Thyroid gland (tissue), 4 donors: ENCODE measurements around the gene EGF. TPM values are rescaled to one million over a fixed set of nuclear protein-coding genes. Genes with fewer than 3 reads are reported as not detected.

Experiments used
- DNase-seq, 2 donors: peaks; one replicate each; pipeline ENCODE4 v3.0.0-alpha.2; 2019
- H3K27ac ChIP-seq, 3 donors: fragments of 200-600 bp; sonication (generic); 1 replicate in 2 of 3; 2 replicates in 1 of 3; pipeline ENCODE4 v1.5.1; 2016 to 2019; ENCODE audit warnings: mild to moderate bottlenecking in 1 of 3, moderate library complexity in 1 of 3
- H3K27me3 ChIP-seq: fragments of 200-600 bp; sonication (generic); one replicate; pipeline ENCODE4 v1.5.1; 2019
- H3K36me3 ChIP-seq, 2 donors: fragments of 200-600 bp; sonication (generic); one replicate each; pipeline ENCODE4 v1.5.1; 2016 to 2019
- H3K4me1 ChIP-seq, 2 donors: fragments of 200-600 bp; sonication (generic); one replicate each; pipeline ENCODE4 v1.5.1; 2017 to 2019
- H3K4me3 ChIP-seq, 3 donors: fragments of 200-600 bp; sonication (generic); replicated peaks in 1 of 3; 1 replicate in 2 of 3; 2 replicates in 1 of 3; pipeline ENCODE4 v1.5.1; 2016; ENCODE audit warnings: mild to moderate bottlenecking in 1 of 3
- H3K9me3 ChIP-seq: fragments of 200-600 bp; sonication (generic); one replicate; pipeline ENCODE4 v1.5.1; 2017
- POLR2A ChIP-seq, 2 donors: fragments of 450-650 bp; IDR thresholded peaks; one replicate each; pipeline ENCODE4 v1.6.1; 2017; ENCODE audit warnings: antibody characterized with exemption in 2 of 2, mild to moderate bottlenecking in 2 of 2, moderate library complexity in 1 of 2
- WGBS, 2 donors: methylation state at CpG; one replicate each; pipeline ENCODE4 v1.1.5; 2017; 5-methylcytosine and 5-hydroxymethylcytosine counted together
- intact Hi-C: fragments of 100-400 bp; cut with DNase I; formaldehyde crosslinking; loops from one replicate; pipeline ENCODE4 v1.15.1; 2023
- total RNA-seq, 4 donors: library from RNA; depleted of rRNA; stranded (reverse); fragments of >200 nt; gene quantifications; one replicate each; pipeline ENCODE4 v1.2.3, GENCODE V29; 2016
- TF ChIP-seq, protein P1 (sequence below), 6 experiments: fragments of 200-600 bp in 3 of 6; fragments of 450-650 bp in 3 of 6; sonication (generic) in 3 of 6; IDR thresholded peaks; one replicate each; pipeline ENCODE4 v1.5.1; 2016 to 2019; ENCODE audit warnings: antibody characterized with exemption in 6 of 6, mild to moderate bottlenecking in 2 of 6, inconsistent platforms in 1 of 6, moderate library complexity in 1 of 6

Gene EGF
- total RNA-seq, 4 donors from 2014 or later, result 3.1 to 9.4 (median 7.9) TPM

- no peak overlapping the region for H3K4me3 ChIP-seq
- 80 to 91% methylated on average over 3 of the region's 3 CpGs for WGBS, 2 donors
- no peaks in the 10 kb centered on the region for H3K9me3 ChIP-seq
- intact Hi-C loops, result loop anchor here (2.0 kb wide), 1 partner anchor 516 kb away; no protein-coding TSS in a partner anchor
- no peaks in the 10 kb centered on the region for H3K27me3 ChIP-seq
- TF ChIP-seq, protein P1, sequence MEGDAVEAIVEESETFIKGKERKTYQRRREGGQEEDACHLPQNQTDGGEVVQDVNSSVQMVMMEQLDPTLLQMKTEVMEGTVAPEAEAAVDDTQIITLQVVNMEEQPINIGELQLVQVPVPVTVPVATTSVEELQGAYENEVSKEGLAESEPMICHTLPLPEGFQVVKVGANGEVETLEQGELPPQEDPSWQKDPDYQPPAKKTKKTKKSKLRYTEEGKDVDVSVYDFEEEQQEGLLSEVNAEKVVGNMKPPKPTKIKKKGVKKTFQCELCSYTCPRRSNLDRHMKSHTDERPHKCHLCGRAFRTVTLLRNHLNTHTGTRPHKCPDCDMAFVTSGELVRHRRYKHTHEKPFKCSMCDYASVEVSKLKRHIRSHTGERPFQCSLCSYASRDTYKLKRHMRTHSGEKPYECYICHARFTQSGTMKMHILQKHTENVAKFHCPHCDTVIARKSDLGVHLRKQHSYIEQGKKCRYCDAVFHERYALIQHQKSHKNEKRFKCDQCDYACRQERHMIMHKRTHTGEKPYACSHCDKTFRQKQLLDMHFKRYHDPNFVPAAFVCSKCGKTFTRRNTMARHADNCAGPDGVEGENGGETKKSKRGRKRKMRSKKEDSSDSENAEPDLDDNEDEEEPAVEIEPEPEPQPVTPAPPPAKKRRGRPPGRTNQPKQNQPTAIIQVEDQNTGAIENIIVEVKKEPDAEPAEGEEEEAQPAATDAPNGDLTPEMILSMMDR (IDR thresholded peaks at IDR 0.05), result no peak
- no peak for TF ChIP-seq POLR2A (IDR thresholded peaks at IDR 0.05)
- no peak for DNase-seq
- H3K27ac ChIP-seq, result no peak overlapping the region
- H3K36me3 ChIP-seq, result no peaks in the 10 kb centered on the region
- H3K4me1 ChIP-seq, result no peaks in the 10 kb centered on the region
Measured at GRCh38 chr4:110002326-110002725, 89.6 kb downstream of the EGF start.

DNA sequence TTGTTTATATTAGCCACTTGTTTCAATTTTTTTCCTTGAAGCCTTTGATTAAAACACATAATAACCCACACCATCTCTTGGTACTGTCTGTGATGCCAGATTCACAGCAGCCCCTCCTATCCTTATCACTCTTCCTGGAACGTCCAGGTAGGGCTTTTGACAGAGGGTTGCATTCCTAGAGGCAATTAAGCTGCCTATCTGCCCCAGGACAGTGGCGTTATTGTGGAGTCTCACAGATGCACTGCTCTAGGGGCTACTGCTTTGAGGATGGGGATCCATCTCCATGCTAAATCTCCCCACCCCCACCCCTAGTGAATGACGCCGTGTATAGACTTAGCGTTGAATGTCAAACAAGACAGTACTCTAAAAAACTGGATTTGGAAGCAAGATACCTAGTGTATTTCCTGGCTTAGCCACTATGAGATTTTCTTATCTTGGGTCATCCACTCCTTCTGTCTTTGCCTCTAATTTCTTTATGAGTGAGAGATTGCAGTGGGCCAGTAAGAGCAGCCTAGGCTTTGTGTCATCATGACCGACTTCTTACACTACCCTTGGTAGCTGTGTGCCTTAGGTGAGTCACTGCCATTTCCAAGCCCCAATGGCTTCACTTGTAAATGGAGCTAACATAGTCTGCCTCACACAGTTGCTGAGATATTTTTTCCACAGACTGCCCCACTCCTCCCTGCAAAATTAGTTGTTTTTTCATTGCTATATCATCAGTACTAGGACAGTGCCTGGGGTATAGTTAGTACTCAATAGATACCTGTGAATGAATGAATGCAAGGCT lies 90.9 kb downstream of the EGF start:
- WGBS, 2 donors, result 79 to 80% methylated on average over 6 of the region's 6 CpGs
- H3K4me1 ChIP-seq, result peaks cover 0 to 3% of the 10 kb centered on the region in 2 donors
- TF ChIP-seq, protein P1 (IDR thresholded peaks at IDR 0.05), result no peak
- no peak for TF ChIP-seq POLR2A (IDR thresholded peaks at IDR 0.05)
- DNase-seq, result no peak
- H3K9me3 ChIP-seq, result no peaks in the 10 kb centered on the region
- H3K27ac ChIP-seq, result no peak overlapping the region
- no peaks in the 10 kb centered on the region for H3K36me3 ChIP-seq
- intact Hi-C loops, result loop anchor here (2.0 kb wide), 1 partner anchor 515 kb away; no protein-coding TSS in a partner anchor
- H3K27me3 ChIP-seq, result no peaks in the 10 kb centered on the region
- H3K4me3 ChIP-seq, result no peak overlapping the region

GRCh38 chr4:110004556-110004955 lies 91.9 kb downstream of the EGF start:
- Histone ChIP-seq H3K9me3 (no peaks in the 10 kb centered on the region), H3K4me1 (peaks cover 0 to 8% of the 10 kb centered on the region in 2 donors), H3K27me3 (no peaks in the 10 kb centered on the region), H3K4me3 (no peak overlapping the region), H3K27ac (no peak overlapping the region), H3K36me3 (no peaks in the 10 kb centered on the region)
- no peak for DNase-seq
- TF ChIP-seq POLR2A (IDR thresholded peaks at IDR 0.05), result no peak
- TF ChIP-seq, protein P1 (IDR thresholded peaks at IDR 0.05), result no peak
- WGBS, 2 donors, result 96 to 100% methylated on average over 1 of the region's 1 CpG
- intact Hi-C loops, result no loop called here

DNA sequence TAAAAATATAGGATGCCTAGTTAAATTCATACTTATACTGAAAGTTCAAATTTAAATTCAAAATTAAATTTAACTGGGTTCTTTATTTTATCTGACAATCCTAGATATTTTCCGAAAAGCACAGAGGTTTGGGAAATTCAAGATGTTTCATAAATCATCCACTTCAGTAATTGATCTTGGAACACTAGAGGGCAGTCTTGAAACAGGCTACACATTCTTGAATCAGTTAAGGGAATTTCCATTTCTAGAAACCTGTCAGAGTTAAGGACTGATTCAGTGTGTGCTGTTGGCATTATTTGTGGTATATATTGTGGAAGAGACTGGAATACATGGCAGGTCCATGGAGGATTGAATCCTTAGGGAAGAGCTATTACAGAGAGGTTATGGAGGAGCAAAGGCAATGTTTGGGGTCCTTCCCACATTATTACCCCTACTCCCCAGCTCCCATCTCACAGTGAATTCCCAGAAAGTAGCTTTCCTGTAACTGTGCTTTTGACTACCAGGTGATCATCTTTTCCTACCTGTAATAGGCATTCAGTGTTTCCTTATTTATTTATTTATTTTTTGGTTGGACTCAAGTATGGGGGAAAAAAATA lies 92.9 kb downstream of the EGF start:
- TF ChIP-seq, protein P1 (IDR thresholded peaks at IDR 0.05), result peak; percentile 20 to 78 (median 63)
- TF ChIP-seq POLR2A (IDR thresholded peaks at IDR 0.05), result no peak
- no peak for DNase-seq
- intact Hi-C loops, result no loop called here
- Histone ChIP-seq H3K4me3 (no peak overlapping the region), H3K36me3 (no peaks in the 10 kb centered on the region), H3K27me3 (no peaks in the 10 kb centered on the region), H3K9me3 (no peaks in the 10 kb centered on the region), H3K4me1 (peaks cover 0 to 8% of the 10 kb centered on the region in 2 donors), H3K27ac (no peak overlapping the region)
- WGBS, 2 donors, result 7 to 33% methylated on average over 1 of the region's 1 CpG

GRCh38 chr4:110007217-110007616 lies 94.5 kb downstream of the EGF start:
- Histone ChIP-seq H3K9me3 (no peaks in the 10 kb centered on the region), H3K4me1 (peaks cover 0 to 8% of the 10 kb centered on the region in 2 donors), H3K36me3 (no peaks in the 10 kb centered on the region), H3K4me3 (no peak overlapping the region), H3K27ac (no peak overlapping the region), H3K27me3 (no peaks in the 10 kb centered on the region)
- 80 to 81% methylated on average over 3 of the region's 3 CpGs for WGBS, 2 donors
- intact Hi-C loops, result no loop called here
- TF ChIP-seq, protein P1 (IDR thresholded peaks at IDR 0.05), result no peak
- no peak for TF ChIP-seq POLR2A (IDR thresholded peaks at IDR 0.05)
- DNase-seq, result no peak
